ENCODE results near the gene RASSF6. TPM values are rescaled to one million over a fixed set of nuclear protein-coding genes. Genes with fewer than 3 reads are reported as not detected.

RASSF6 gene
- total RNA-seq, 1 donor from 2014 or later, result 7.0 TPM

GRCh38 chr4:73608689-73609594 lies 11.3 kb downstream of the RASSF6 start:
- Histone ChIP-seq H3K27me3 (ENCODE audit: control insufficient read depth, insufficient read depth, low read length) (no peaks in the 10 kb centered on the region), H3K36me3 (ENCODE audit: control insufficient read depth, insufficient read depth, low read length) (no peaks in the 10 kb centered on the region), H3K4me3 (ENCODE audit: low read depth, low read length) (no peak overlapping the region)
- no peak for TF ChIP-seq CTCF (IDR thresholded peaks at IDR 0.05; ENCODE audit: insufficient read depth, low read length, poor library complexity, severe bottlenecking)
- DNase-seq (ENCODE audit: low read depth), result no peak

- no peak for TF ChIP-seq CTCF (IDR thresholded peaks at IDR 0.05; ENCODE audit: insufficient read depth, low read length, poor library complexity, severe bottlenecking)
- Histone ChIP-seq H3K36me3 (ENCODE audit: control insufficient read depth, insufficient read depth, low read length) (no peaks in the 10 kb centered on the region), H3K27me3 (ENCODE audit: control insufficient read depth, insufficient read depth, low read length) (no peaks in the 10 kb centered on the region), H3K4me3 (ENCODE audit: low read depth, low read length) (no peak overlapping the region)
- DNase-seq (ENCODE audit: low read depth), result no peak
Measured at GRCh38 chr4:73607375-73608033, 12.7 kb downstream of the RASSF6 start.

- DNase-seq (ENCODE audit: low read depth), result no peak
- no peak overlapping the region for H3K4me3 ChIP-seq (ENCODE audit: low read depth, low read length)
- no peak for TF ChIP-seq CTCF (IDR thresholded peaks at IDR 0.05; ENCODE audit: insufficient read depth, low read length, poor library complexity, severe bottlenecking)
- no peaks in the 10 kb centered on the region for H3K36me3 ChIP-seq (ENCODE audit: control insufficient read depth, insufficient read depth, low read length)
- H3K27me3 ChIP-seq (ENCODE audit: control insufficient read depth, insufficient read depth, low read length), result no peaks in the 10 kb centered on the region
Measured at GRCh38 chr4:73606465-73606974, 13.7 kb downstream of the RASSF6 start.

- Histone ChIP-seq H3K4me3 (ENCODE audit: low read depth, low read length) (no peak overlapping the region), H3K36me3 (ENCODE audit: control insufficient read depth, insufficient read depth, low read length) (no peaks in the 10 kb centered on the region), H3K27me3 (ENCODE audit: control insufficient read depth, insufficient read depth, low read length) (no peaks in the 10 kb centered on the region)
- no peak for DNase-seq (ENCODE audit: low read depth)
- TF ChIP-seq CTCF (IDR thresholded peaks at IDR 0.05; ENCODE audit: insufficient read depth, low read length, poor library complexity, severe bottlenecking), result no peak
Measured at GRCh38 chr4:73603854-73604584, 16.2 kb downstream of the RASSF6 start.

- no peak for TF ChIP-seq CTCF (IDR thresholded peaks at IDR 0.05; ENCODE audit: insufficient read depth, low read length, poor library complexity, severe bottlenecking)
- Histone ChIP-seq H3K36me3 (ENCODE audit: control insufficient read depth, insufficient read depth, low read length) (no peaks in the 10 kb centered on the region), H3K4me3 (ENCODE audit: low read depth, low read length) (no peak overlapping the region), H3K27me3 (ENCODE audit: control insufficient read depth, insufficient read depth, low read length) (no peaks in the 10 kb centered on the region)
- no peak for DNase-seq (ENCODE audit: low read depth)
Measured at GRCh38 chr4:73603271-73603710, 16.9 kb downstream of the RASSF6 start.

Measured in kidney epithelial cell (primary cell).